ENCODE measurements around the gene RXYLT1.

DNA sequence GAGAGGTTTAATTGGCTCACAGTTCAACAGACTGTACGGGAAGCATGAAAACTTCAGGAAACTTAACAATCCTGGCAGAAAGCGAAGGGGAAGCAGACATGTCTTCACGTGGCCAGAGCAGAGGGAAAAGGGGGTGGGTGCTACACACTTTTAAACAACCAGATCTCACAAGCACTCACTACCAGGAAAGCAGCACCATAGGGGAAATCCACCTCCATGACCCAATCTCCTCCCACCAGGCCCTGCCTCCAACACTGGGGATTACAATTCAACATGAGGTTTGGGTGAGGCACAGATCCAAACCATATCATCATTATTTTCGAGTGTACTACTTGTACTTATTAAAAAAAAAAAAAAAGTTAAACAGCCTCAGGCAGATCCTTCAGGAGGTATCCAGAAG lies 29.9 kb downstream of the RXYLT1 start:
- TF ChIP-seq EZH2 (IDR thresholded peaks at IDR 0.05; ENCODE audit: borderline replicate concordance, low read depth, low read length, poor library complexity, severe bottlenecking): no peak
- no peak for TF ChIP-seq CTCF (conservative IDR thresholded peaks at IDR 0.05; ENCODE audit: low read depth, low read length)
